ACHN (cell line): ENCODE results near the gene CDC14A.

ENCODE experiments used
- DNase-seq: peaks from one replicate; pipeline ENCODE4 v3.0.0-alpha.2; 2015
- in situ Hi-C: cut with HindIII; loops from 2 replicates; pipeline ENCODE4 v1.10.0; 2017; ENCODE audit warnings: low sequenced_read_pairs, low pct_ligation_motif_present, low pct_unique_long_range_greater_than_20kb

CDC14A gene

GRCh38 chr1:100497796-100498195 lies 145.5 kb downstream of the CDC14A start:
- DNase-seq: no peak
- in situ Hi-C loops: no loop called here

- DNase-seq: no peak
- in situ Hi-C loops: no loop called here
Observed at GRCh38 chr1:100499194-100499811, 147.0 kb downstream of the CDC14A start.

GRCh38 chr1:100502052-100502792 lies 149.9 kb downstream of the CDC14A start:
- in situ Hi-C loops: no loop called here
- no peak for DNase-seq

- in situ Hi-C loops: no loop called here
Observed at GRCh38 chr1:100506217-100506616, 153.9 kb downstream of the CDC14A start.

GRCh38 chr1:100510451-100510850 lies 158.1 kb downstream of the CDC14A start:
- in situ Hi-C loops: no loop called here
- no peak for DNase-seq

More at GRCh38 chr1:100506217-100506616, 153.9 kb downstream of the CDC14A start:
- no peak for DNase-seq

- in situ Hi-C loops: no loop called here
- no peak for DNase-seq
Observed at GRCh38 chr1:100511058-100511457, 158.8 kb downstream of the CDC14A start.

GRCh38 chr1:100511773-100512172 lies 159.5 kb downstream of the CDC14A start:
- in situ Hi-C loops: no loop called here

GRCh38 chr1:100512803-100513352 lies 160.6 kb downstream of the CDC14A start:
- in situ Hi-C loops: no loop called here
- no peak for DNase-seq

More at GRCh38 chr1:100511773-100512172, 159.5 kb downstream of the CDC14A start:
- DNase-seq: no peak

- no peak for DNase-seq
- in situ Hi-C loops: no loop called here
Observed at GRCh38 chr1:100516857-100517256, 164.6 kb downstream of the CDC14A start.

- no peak for DNase-seq
- in situ Hi-C loops: no loop called here
Observed at GRCh38 chr1:100517515-100517914, 165.2 kb downstream of the CDC14A start.

GRCh38 chr1:100518023-100518422 lies 165.7 kb downstream of the CDC14A start:
- no peak for DNase-seq
- in situ Hi-C loops: no loop called here

GRCh38 chr1:100523038-100523652 lies 170.8 kb downstream of the CDC14A start:
- no peak for DNase-seq

GRCh38 chr1:100524355-100524754 lies 172.0 kb downstream of the CDC14A start:
- DNase-seq: no peak
- in situ Hi-C loops: no loop called here

More at GRCh38 chr1:100523038-100523652, 170.8 kb downstream of the CDC14A start:
- in situ Hi-C loops: no loop called here

- in situ Hi-C loops: no loop called here
- DNase-seq: no peak
Observed at GRCh38 chr1:100526894-100527293, 174.6 kb downstream of the CDC14A start.

GRCh38 chr1:100528871-100529270 lies 176.6 kb downstream of the CDC14A start:
- in situ Hi-C loops: no loop called here
- DNase-seq: no peak

- in situ Hi-C loops: no loop called here
- DNase-seq: no peak
Observed at GRCh38 chr1:100530141-100530540, 177.8 kb downstream of the CDC14A start.

GRCh38 chr1:100530880-100531487 lies 178.7 kb downstream of the CDC14A start:
- in situ Hi-C loops: no loop called here
- no peak for DNase-seq

- in situ Hi-C loops: no loop called here
- DNase-seq: no peak
Observed at GRCh38 chr1:100532645-100533044, 180.3 kb downstream of the CDC14A start.

GRCh38 chr1:100535264-100535663 lies 183.0 kb downstream of the CDC14A start:
- in situ Hi-C loops: no loop called here
- DNase-seq: no peak
